Measurements from ENCODE around the gene DAAM1. TPM values are rescaled to one million over a fixed set of nuclear protein-coding genes. Genes with fewer than 3 reads are reported as not detected.

Gene DAAM1
- total RNA-seq, 1 experiment from 2014 or later, result 30.4 TPM

GRCh38 chr14:59306775-59307174, 118.3 kb downstream of the DAAM1 start:
- H3K27me3 Mint-ChIP-seq (ENCODE audit: low read depth), result no peaks in the 10 kb centered on the region
- no peaks in the 10 kb centered on the region for H3K36me3 Mint-ChIP-seq
- DNase-seq (ENCODE audit: low spot score) (no peak), ATAC-seq (no peak)
- no peak overlapping the region for H3K27ac Mint-ChIP-seq
- ChIA-PET POLR2A (no interaction called here), CTCF (interaction anchor here (0.7 kb wide), 1 partner anchor 773 kb away, joined by 3 read pairs; no protein-coding TSS in a partner anchor)
- H3K4me1 Mint-ChIP-seq, result peaks cover 29% of the 10 kb centered on the region
- no peak overlapping the region for H3K4me3 Mint-ChIP-seq
- TF ChIP-seq CBFB (CRISPR knock-in tag; IDR thresholded peaks at IDR 0.05; ENCODE audit: low read depth) (no peak), MLX (CRISPR knock-in tag; IDR thresholded peaks at IDR 0.05) (no peak), NR1H2 (CRISPR knock-in tag; IDR thresholded peaks at IDR 0.05) (no peak), CREM (CRISPR knock-in tag; IDR thresholded peaks at IDR 0.05) (no peak), KAT7 (CRISPR knock-in tag; IDR thresholded peaks at IDR 0.05; ENCODE audit: borderline replicate concordance) (no peak), CDX4 (CRISPR knock-in tag; IDR thresholded peaks at IDR 0.05; ENCODE audit: borderline replicate concordance) (no peak), ZNF281 (CRISPR knock-in tag; IDR thresholded peaks at IDR 0.05) (no peak), JUN (CRISPR knock-in tag; IDR thresholded peaks at IDR 0.05) (no peak), NR2C2 (CRISPR knock-in tag; IDR thresholded peaks at IDR 0.05) (no peak), FOXP1 (CRISPR knock-in tag; IDR thresholded peaks at IDR 0.05; ENCODE audit: borderline replicate concordance) (no peak), CREB1 (CRISPR knock-in tag; IDR thresholded peaks at IDR 0.05) (no peak)
- TF ChIP-seq, protein P1, sequence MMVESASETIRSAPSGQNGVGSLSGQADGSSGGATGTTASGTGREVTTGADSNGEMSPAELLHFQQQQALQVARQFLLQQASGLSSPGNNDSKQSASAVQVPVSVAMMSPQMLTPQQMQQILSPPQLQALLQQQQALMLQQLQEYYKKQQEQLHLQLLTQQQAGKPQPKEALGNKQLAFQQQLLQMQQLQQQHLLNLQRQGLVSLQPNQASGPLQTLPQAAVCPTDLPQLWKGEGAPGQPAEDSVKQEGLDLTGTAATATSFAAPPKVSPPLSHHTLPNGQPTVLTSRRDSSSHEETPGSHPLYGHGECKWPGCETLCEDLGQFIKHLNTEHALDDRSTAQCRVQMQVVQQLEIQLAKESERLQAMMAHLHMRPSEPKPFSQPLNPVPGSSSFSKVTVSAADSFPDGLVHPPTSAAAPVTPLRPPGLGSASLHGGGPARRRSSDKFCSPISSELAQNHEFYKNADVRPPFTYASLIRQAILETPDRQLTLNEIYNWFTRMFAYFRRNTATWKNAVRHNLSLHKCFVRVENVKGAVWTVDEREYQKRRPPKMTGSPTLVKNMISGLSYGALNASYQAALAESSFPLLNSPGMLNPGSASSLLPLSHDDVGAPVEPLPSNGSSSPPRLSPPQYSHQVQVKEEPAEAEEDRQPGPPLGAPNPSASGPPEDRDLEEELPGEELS (CRISPR knock-in tag; IDR thresholded peaks at IDR 0.05), result no peak
- H3K9me3 Mint-ChIP-seq, result no peaks in the 10 kb centered on the region

DNA sequence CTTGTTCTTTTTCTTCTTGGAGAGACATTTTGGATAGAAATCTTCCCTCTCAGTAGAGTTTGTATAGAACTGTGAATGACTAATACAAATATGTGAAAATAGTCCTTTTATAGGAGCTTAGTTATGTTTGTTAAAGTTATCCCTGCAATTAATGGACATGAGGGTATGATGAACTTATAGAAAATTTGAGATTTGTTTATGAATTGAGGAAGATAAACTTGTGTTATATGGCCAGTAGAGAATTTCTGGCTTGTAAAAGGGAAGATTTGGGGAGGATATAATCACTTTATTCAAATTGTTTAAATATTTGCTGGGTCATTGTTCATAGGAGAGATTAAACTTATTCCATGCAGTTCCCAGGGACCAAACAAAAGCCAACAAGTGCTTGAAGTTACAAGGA, 119.6 kb downstream of the DAAM1 start:
- no peaks in the 10 kb centered on the region for H3K36me3 Mint-ChIP-seq
- H3K9me3 Mint-ChIP-seq, result no peaks in the 10 kb centered on the region
- H3K27ac Mint-ChIP-seq, result no peak overlapping the region
- H3K4me3 Mint-ChIP-seq, result no peak overlapping the region
- ATAC-seq (no peak), DNase-seq (ENCODE audit: low spot score) (no peak)
- no peaks in the 10 kb centered on the region for H3K27me3 Mint-ChIP-seq (ENCODE audit: low read depth)
- ChIA-PET POLR2A (no interaction called here), CTCF (no interaction called here)
- H3K4me1 Mint-ChIP-seq, result peaks cover 28% of the 10 kb centered on the region
- TF ChIP-seq, protein P2, sequence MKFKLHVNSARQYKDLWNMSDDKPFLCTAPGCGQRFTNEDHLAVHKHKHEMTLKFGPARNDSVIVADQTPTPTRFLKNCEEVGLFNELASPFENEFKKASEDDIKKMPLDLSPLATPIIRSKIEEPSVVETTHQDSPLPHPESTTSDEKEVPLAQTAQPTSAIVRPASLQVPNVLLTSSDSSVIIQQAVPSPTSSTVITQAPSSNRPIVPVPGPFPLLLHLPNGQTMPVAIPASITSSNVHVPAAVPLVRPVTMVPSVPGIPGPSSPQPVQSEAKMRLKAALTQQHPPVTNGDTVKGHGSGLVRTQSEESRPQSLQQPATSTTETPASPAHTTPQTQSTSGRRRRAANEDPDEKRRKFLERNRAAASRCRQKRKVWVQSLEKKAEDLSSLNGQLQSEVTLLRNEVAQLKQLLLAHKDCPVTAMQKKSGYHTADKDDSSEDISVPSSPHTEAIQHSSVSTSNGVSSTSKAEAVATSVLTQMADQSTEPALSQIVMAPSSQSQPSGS (CRISPR knock-in tag; IDR thresholded peaks at IDR 0.05; ENCODE audit: borderline replicate concordance, low read depth), result no peak
- TF ChIP-seq E2F1 (CRISPR knock-in tag; IDR thresholded peaks at IDR 0.05) (no peak), SMAD3 (CRISPR knock-in tag; IDR thresholded peaks at IDR 0.05; ENCODE audit: borderline replicate concordance) (no peak), RORB (CRISPR knock-in tag; IDR thresholded peaks at IDR 0.05) (no peak), NFYB (CRISPR knock-in tag; conservative IDR thresholded peaks at IDR 0.05; ENCODE audit: low read depth) (no peak), RELA (CRISPR knock-in tag; IDR thresholded peaks at IDR 0.05; ENCODE audit: borderline replicate concordance) (no peak), HMGXB4 (CRISPR knock-in tag; IDR thresholded peaks at IDR 0.05) (no peak)
- TF ChIP-seq, protein P3, sequence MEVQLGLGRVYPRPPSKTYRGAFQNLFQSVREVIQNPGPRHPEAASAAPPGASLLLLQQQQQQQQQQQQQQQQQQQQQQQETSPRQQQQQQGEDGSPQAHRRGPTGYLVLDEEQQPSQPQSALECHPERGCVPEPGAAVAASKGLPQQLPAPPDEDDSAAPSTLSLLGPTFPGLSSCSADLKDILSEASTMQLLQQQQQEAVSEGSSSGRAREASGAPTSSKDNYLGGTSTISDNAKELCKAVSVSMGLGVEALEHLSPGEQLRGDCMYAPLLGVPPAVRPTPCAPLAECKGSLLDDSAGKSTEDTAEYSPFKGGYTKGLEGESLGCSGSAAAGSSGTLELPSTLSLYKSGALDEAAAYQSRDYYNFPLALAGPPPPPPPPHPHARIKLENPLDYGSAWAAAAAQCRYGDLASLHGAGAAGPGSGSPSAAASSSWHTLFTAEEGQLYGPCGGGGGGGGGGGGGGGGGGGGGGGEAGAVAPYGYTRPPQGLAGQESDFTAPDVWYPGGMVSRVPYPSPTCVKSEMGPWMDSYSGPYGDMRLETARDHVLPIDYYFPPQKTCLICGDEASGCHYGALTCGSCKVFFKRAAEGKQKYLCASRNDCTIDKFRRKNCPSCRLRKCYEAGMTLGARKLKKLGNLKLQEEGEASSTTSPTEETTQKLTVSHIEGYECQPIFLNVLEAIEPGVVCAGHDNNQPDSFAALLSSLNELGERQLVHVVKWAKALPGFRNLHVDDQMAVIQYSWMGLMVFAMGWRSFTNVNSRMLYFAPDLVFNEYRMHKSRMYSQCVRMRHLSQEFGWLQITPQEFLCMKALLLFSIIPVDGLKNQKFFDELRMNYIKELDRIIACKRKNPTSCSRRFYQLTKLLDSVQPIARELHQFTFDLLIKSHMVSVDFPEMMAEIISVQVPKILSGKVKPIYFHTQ (CRISPR knock-in tag; IDR thresholded peaks at IDR 0.05), result no peak
